GM19238 (cell line): ENCODE measurements around the gene SLC22A12.

Experiments used
- DNase-seq: peaks from one replicate; pipeline ENCODE4 v3.0.0; 2011; ENCODE audit warnings: low spot score; ENCODE audit not compliant: insufficient read length

Gene SLC22A12

GRCh38 chr11:64621283-64622019 lies 30.4 kb downstream of the SLC22A12 start:
- no peak for DNase-seq

DNA sequence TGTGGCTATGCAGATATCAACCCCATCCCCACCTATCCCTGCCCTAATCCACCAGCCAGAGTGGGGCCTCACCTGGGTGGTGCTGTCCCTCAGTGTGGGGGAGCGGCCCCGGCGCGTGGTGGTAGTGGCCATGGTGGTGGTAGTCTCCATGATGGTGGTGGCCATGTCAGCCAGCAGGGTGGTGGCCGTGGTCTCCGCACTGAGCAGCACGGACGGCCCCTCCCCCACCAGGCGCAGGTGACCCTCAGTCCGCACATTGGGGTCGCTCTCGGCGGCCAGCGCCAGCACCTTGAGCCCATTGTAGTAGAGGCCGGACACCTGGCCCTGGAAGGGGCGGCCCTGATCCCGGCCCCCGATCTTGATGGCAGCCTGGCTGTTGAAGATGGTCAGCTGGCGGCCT lies 31.7 kb downstream of the SLC22A12 start:
- DNase-seq = no peak

- no peak for DNase-seq
Observed at GRCh38 chr11:64624883-64625481, 34.0 kb downstream of the SLC22A12 start.

GRCh38 chr11:64626637-64627036 lies 35.6 kb downstream of the SLC22A12 start:
- DNase-seq = no peak

DNA sequence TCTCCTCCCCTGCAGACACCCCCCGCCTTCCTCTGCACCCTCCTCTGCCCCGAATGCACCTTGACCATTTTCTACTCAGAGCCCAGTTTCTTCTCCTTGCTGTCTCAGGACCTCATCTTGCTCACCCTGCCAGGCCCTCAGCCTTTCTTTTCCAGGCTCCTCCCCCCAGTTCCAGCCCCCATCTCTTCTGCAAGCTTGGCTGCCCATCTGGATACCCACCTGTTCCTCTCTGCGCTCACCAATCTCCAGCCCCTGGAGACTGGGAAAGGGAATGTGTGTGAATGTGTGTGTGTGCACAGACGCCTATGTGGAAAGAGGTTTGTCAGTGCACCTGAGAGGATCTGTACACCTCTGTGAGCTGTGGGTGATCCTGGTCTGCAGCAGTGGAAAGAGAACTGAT lies 36.4 kb downstream of the SLC22A12 start:
- no peak for DNase-seq

DNA sequence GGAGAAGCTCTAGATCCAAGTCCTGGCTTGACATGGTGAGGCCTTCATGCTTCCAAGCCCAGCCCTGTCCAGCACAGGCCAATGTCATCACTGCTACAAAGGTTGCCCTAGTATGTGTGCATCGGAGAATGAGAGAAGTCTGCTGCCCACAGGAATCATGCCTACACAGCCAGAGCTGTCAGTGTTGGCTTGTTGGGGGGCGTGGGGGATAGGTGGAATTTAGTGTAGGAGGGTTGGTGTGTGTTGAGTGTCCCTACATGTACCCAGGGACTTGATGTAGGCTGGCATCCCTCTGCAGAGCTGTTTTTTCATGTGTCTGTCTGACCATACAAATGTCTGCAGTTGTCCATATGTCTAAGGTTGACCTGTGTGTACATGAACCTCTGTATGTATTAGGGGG lies 37.6 kb downstream of the SLC22A12 start:
- no peak for DNase-seq

GRCh38 chr11:64629103-64629502 lies 38.1 kb downstream of the SLC22A12 start:
- no peak for DNase-seq

GRCh38 chr11:64629796-64630562 lies 39.0 kb downstream of the SLC22A12 start:
- DNase-seq = no peak

- no peak for DNase-seq
Observed at GRCh38 chr11:64631675-64632074, 40.7 kb downstream of the SLC22A12 start.

DNA sequence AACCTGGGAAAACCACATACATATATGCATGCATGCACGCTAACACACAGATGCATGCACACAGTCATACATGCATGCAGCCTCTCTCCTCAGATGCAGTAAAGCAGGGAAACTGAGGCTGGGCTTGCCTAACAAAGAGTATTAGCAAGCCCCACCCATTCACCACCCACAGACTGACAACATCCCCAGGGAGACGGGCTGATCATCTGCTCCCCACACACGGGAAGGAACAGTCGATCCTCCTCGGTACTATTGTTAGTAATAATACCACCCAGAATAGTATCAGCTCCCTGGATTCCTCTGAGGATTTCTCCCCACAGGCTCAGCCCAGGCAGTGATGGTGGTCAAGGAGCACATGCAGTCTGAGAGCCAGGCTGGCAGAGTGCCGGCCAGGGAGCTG lies 41.2 kb downstream of the SLC22A12 start:
- no peak for DNase-seq

DNA sequence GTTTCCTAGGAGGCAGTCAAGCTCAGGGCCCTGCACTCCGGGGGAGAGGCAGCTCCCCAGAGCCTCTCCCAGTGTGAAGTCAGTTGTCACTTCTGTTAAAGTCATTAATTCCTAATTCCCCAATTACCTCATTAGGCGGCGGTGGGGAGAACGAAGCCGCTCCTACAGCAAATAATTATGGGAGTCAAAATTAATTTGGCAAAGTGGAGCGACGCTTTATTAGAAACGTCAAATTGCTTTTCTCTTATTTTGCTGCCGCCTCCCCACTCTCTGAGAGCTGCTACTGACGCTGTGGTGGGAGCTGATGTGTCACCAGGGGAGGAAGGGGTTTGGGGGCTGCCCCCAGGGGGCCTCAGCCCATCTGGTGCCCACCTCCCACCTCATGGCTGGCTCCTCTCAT lies 41.6 kb downstream of the SLC22A12 start:
- DNase-seq = no peak

DNA sequence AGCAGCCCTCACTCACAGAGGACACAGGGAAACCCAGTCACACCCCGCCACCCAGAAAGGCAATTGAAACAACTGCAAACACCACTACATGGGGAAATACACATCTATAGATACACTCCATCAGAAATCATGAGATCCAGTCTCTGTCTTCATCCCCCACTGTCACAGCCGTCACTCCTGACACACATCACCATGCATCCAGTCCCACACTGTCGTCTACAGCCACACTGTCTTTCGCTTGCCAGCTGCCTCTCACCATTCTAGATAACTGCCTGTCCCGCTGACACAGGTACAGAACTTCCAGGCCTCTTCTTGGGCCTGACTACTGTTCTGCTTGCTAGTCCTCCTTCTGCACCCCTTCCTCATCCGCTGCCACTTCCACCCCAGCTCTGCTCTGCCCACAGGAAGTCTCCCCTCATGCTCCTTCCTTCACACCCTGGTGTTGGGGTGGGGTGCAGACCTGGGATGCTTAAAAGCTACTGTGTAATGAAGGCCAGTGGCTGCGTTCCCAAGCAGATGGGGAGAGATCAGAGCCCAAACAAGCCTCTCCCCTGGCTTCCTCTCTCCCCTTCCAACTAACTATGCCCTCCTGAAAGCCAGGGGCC lies 42.6 kb downstream of the SLC22A12 start:
- DNase-seq = no peak

DNA sequence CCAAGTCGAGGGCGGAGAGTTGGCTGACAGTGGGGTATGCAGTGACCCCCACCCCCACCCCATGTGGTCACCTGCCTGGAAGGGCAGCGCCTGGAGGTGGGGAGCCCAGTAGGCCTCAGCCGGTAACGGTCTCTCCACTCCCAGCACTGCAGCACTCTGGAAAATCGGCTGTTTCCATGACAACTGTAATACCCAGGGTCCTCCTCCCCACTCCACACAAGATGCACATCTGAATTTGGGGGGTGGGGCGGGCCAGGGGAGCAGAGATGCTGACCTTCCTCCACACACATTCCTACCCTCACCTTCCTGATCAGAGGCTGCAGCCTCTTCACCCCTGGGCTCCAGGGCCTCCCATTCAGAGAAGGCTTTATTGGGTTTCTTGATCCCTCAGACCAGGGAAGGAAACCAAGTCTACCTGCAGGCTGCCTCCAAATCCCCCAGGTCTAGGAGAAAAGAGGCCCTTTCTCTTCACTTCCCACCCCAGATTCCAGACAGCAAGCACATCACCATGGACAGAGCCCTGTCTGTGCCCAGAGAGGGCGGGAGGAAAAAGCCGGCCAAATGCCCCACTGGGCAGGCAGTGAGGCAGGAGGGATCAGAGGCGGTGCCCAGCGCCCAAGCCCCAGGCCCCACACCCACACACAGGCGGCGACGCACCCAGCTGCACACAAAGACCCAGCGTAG lies 46.5 kb downstream of the SLC22A12 start:
- DNase-seq = no peak

DNA sequence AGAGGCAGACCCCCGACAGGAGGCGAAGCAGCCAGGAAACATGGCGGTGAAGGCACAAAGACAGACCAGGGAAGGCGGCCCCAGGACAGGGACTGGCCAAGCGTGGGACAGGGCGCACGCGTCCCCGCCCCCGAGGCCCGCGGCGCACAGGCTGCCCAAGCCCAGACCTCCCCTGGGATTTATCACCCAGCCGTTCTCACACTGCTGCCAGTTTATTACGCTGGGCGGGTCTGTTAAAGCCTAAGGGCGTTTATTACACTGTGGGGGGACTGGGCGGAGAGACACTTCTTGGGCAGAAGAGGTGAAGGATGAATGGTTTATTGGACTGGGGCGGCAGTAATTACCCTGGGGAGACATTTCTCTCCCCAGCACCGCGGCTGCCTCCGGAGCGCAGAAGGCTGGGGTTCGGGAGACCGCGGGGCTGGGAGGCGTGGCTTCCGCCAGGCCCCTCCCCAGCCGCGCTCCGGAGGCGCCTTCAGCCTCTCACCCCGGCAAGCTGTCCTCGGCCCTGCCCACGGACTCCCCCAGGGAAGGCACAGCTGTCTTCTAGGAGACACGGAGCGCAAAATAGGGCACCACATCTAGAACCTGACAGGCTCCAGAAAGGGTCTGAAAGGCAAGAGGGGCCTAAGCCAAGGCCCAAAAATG lies 47.1 kb downstream of the SLC22A12 start:
- DNase-seq = no peak

DNA sequence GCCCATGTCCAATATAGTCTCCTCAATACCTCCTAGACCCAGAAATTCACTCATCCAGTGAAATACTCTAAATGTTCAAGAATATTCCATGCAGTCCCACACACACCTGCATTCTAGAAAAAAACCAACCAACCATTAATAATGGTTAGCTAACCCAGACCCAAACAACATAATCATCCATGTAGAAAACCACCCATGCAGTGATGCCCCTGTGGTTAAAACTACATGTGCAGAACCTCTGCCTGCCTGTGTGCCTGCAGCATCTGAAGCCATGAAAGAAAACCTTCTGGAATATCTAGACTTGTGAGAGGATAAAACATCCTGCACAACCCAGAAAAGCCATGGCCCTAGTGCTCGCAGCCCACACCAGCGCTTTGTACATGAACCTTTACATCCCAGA lies 47.8 kb downstream of the SLC22A12 start:
- no peak for DNase-seq

GRCh38 chr11:64639885-64640284 lies 48.9 kb downstream of the SLC22A12 start:
- no peak for DNase-seq

GRCh38 chr11:64641596-64642417 lies 50.8 kb downstream of the SLC22A12 start:
- no peak for DNase-seq

- DNase-seq = no peak
Observed at GRCh38 chr11:64642418-64642735, 51.4 kb downstream of the SLC22A12 start.

DNA sequence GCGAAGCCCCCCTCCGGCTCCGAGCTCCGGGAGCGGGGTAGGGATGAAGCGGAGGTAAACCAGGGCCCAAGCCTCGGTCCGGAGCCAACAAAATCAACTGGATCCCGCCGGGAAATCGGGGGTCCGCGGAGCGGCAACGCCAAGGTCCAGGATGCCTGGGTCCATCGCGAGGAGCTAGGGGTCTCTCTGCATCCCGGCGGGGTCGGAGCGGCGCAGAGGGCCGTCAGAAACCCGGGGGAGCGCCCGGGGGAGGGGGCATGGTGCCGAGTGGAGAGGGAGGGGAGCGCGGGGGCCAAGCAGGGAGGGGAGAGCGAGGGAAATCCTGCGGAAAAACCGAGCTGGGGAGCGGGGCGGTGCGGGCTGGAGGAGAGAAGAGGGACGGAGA lies 51.8 kb downstream of the SLC22A12 start:
- no peak for DNase-seq

GRCh38 chr11:64643256-64643881 lies 52.3 kb downstream of the SLC22A12 start:
- DNase-seq = no peak
